PC-3 (cell line): ENCODE results near the gene MPDZ. TPM values are rescaled to one million over a fixed set of nuclear protein-coding genes. Genes with fewer than 3 reads are reported as not detected.

ENCODE experiments used
- ATAC-seq: fragments of 200-7000 bp; cut with Tn5 transposase; 2 replicates; pipeline ENCODE4 v1.9.1; 2020; ENCODE audit warnings: mild to moderate bottlenecking, moderate library complexity
- BruUV-seq: library from RNA; stranded (reverse); fragments of 400-500 nt; replicated peaks from 2 replicates; lab custom pipeline; 2021; lab: Mats Ljungman, UMichigan
- CTCF ChIA-PET: fragments of 300-600 bp; sonication (Branson Sonifier 250); formaldehyde crosslinking; loops from one replicate; lab custom pipeline; 2022; ENCODE audit warnings: antibody characterized with exemption; lab: Charles Lee
- POLR2A ChIA-PET: fragments of 300-600 bp; sonication (Branson Sonifier 250); formaldehyde crosslinking; loops from one replicate; lab custom pipeline; 2022; ENCODE audit warnings: antibody characterized with exemption; ENCODE audit not compliant: unreplicated experiment; lab: Charles Lee
- DNase-seq: peaks from one replicate; pipeline ENCODE4 v3.0.0-alpha.2; 2015
- H2AFZ ChIP-seq: fragments of 300-600 bp; sonication (generic); 2 replicates; pipeline ENCODE4 v1.6.0; 2016; ENCODE audit warnings: antibody characterized with exemption, low read length
- H3F3A ChIP-seq: fragments of 300-600 bp; sonication (generic); one replicate; pipeline ENCODE4 v1.6.0; 2017; ENCODE audit warnings: antibody characterized with exemption, low read length, control low read depth, mild to moderate bottlenecking; ENCODE audit not compliant: unreplicated experiment
- H3K27ac ChIP-seq: fragments of 300-600 bp; sonication (generic); 2 replicates; pipeline ENCODE4 v1.5.1; 2016; ENCODE audit warnings: mild to moderate bottlenecking, low read length
- H3K27me3 ChIP-seq: fragments of 300-600 bp; sonication (generic); 2 replicates; pipeline ENCODE4 v1.6.1; 2016; ENCODE audit warnings: low read length, mixed read lengths
- H3K36me3 ChIP-seq: fragments of 300-600 bp; sonication (generic); 2 replicates; pipeline ENCODE4 v1.6.1; 2016; ENCODE audit warnings: low read depth, mixed run types, low read length, mixed read lengths
- H3K4me1 ChIP-seq: fragments of 300-600 bp; sonication (generic); 2 replicates; pipeline ENCODE4 v1.5.1; 2016; ENCODE audit warnings: low read length; ENCODE audit not compliant: insufficient read depth
- H3K4me2 ChIP-seq: fragments of 300-600 bp; sonication (generic); 2 replicates; pipeline ENCODE4 v1.6.0; 2016; ENCODE audit warnings: low read length
- H3K4me3 ChIP-seq: fragments of 300-600 bp; sonication (generic); 2 replicates; pipeline ENCODE4 v1.5.1; 2016; ENCODE audit warnings: mild to moderate bottlenecking, low read length, mixed read lengths
- H3K79me2 ChIP-seq: fragments of 300-600 bp; sonication (generic); 2 replicates; pipeline ENCODE4 v1.6.1; 2017; ENCODE audit warnings: low read length, mixed read lengths
- H3K9ac ChIP-seq: fragments of 300-600 bp; sonication (generic); 2 replicates; pipeline ENCODE4 v1.6.0; 2016; ENCODE audit warnings: mild to moderate bottlenecking, low read length
- H3K9me2 ChIP-seq: fragments of 300-600 bp; sonication (generic); replicated peaks from 2 replicates; pipeline ENCODE4 v1.6.1; 2016; ENCODE audit warnings: mixed run types, low read length, mixed read lengths
- H3K9me3 ChIP-seq: fragments of 300-600 bp; sonication (generic); 2 replicates; pipeline ENCODE4 v1.6.1; 2016; ENCODE audit warnings: low read length, mixed read lengths
- H4K20me1 ChIP-seq: fragments of 300-600 bp; sonication (generic); 2 replicates; pipeline ENCODE4 v1.6.1; 2016; ENCODE audit warnings: low read length, mixed read lengths
- CTCF ChIP-seq: fragments of 300-600 bp; sonication (generic); conservative IDR thresholded peaks from 2 replicates; pipeline ENCODE4 v1.5.1; 2017; ENCODE audit warnings: antibody characterized with exemption, low read depth, mild to moderate bottlenecking, low read length
- EZH2 ChIP-seq: fragments of 300-600 bp; sonication (generic); IDR thresholded peaks from one replicate; pipeline ENCODE4 v1.6.1; 2017; ENCODE audit warnings: antibody characterized with exemption, mild to moderate bottlenecking, low read length; ENCODE audit not compliant: unreplicated experiment
- EZH2phosphoT487 ChIP-seq: fragments of 300-600 bp; sonication (generic); IDR thresholded peaks from 2 replicates; pipeline ENCODE4 v1.6.1; 2018; ENCODE audit warnings: mild to moderate bottlenecking, antibody characterized with exemption, low read length, borderline replicate concordance
- intact Hi-C: fragments of 100-400 bp; cut with micrococcal nuclease; formaldehyde crosslinking; loops from 2 replicates; pipeline ENCODE4 v1.9.0; 2023
- total RNA-seq: library from RNA; depleted of rRNA; stranded (reverse); fragments of >200 nt; gene quantifications from 2 replicates; pipeline ENCODE4 v1.2.3, GENCODE V29; 2014

MPDZ gene
- total RNA-seq, 1 experiment from 2014 or later: 6.1 TPM

GRCh38 chr9:13295556-13295955 is 16.1 kb upstream of the MPDZ start:
- no peak for DNase-seq
- Histone ChIP-seq H3K36me3 (no peaks in the 10 kb centered on the region), H3K9ac (no peak overlapping the region), H3K79me2 (no peaks in the 10 kb centered on the region), H3K27ac (no peak overlapping the region), H3K4me3 (no peak overlapping the region), H4K20me1 (no peaks in the 10 kb centered on the region), H3K27me3 (no peaks in the 10 kb centered on the region), H3K9me2 (no peaks in the 10 kb centered on the region), H2AFZ (no peak overlapping the region), H3K4me2 (no peak overlapping the region), H3K4me1 (no peaks in the 10 kb centered on the region), H3F3A (no peaks in the 10 kb centered on the region), H3K9me3 (no peaks in the 10 kb centered on the region)
- ChIA-PET CTCF (no interaction called here), POLR2A (no interaction called here)
- BruUV-seq: no TSS peak
- intact Hi-C loops: no loop called here
- no peak for TF ChIP-seq EZH2phosphoT487
- no peak for TF ChIP-seq CTCF
- no peak for TF ChIP-seq EZH2
- no peak for ATAC-seq

GRCh38 chr9:13292782-13293181 is 13.3 kb upstream of the MPDZ start:
- Histone ChIP-seq H3K4me2 (no peak overlapping the region), H3K9me2 (no peaks in the 10 kb centered on the region), H3K27me3 (no peaks in the 10 kb centered on the region), H3K9ac (no peak overlapping the region), H3F3A (no peaks in the 10 kb centered on the region), H3K36me3 (no peaks in the 10 kb centered on the region), H3K27ac (no peak overlapping the region), H3K9me3 (no peaks in the 10 kb centered on the region), H3K79me2 (no peaks in the 10 kb centered on the region), H2AFZ (no peak overlapping the region), H3K4me3 (no peak overlapping the region), H4K20me1 (no peaks in the 10 kb centered on the region), H3K4me1 (no peaks in the 10 kb centered on the region)
- intact Hi-C loops: no loop called here
- ATAC-seq: no peak
- ChIA-PET CTCF (no interaction called here), POLR2A (no interaction called here)
- TF ChIP-seq CTCF (no peak), EZH2 (no peak), EZH2phosphoT487 (no peak)
- no peak for DNase-seq
- no TSS peak for BruUV-seq

GRCh38 chr9:13292158-13292557 is 12.7 kb upstream of the MPDZ start:
- ChIA-PET CTCF (no interaction called here), POLR2A (no interaction called here)
- Histone ChIP-seq H3K9ac (no peak overlapping the region), H3F3A (no peaks in the 10 kb centered on the region), H3K27ac (no peak overlapping the region), H3K4me3 (no peak overlapping the region), H3K36me3 (no peaks in the 10 kb centered on the region), H3K4me2 (no peak overlapping the region), H4K20me1 (no peaks in the 10 kb centered on the region), H3K4me1 (no peaks in the 10 kb centered on the region), H3K27me3 (no peaks in the 10 kb centered on the region), H3K9me2 (no peaks in the 10 kb centered on the region), H3K9me3 (no peaks in the 10 kb centered on the region), H2AFZ (no peak overlapping the region), H3K79me2 (no peaks in the 10 kb centered on the region)
- DNase-seq (no peak), ATAC-seq (no peak)
- TF ChIP-seq EZH2: no peak
- no peak for TF ChIP-seq EZH2phosphoT487
- no peak for TF ChIP-seq CTCF
- BruUV-seq: no TSS peak
- intact Hi-C loops: no loop called here
